Ovary (tissue), 3 donors: Measurements from ENCODE around the gene PLA1A.

ENCODE experiments used
- POLR2A ChIP-seq: fragments of 450-650 bp; IDR thresholded peaks from one replicate; pipeline ENCODE4 v1.6.1; 2017; ENCODE audit warnings: antibody characterized with exemption, mild to moderate bottlenecking, moderate library complexity
- TF ChIP-seq, protein P1 (sequence below), 3 donors: fragments of 450-650 bp in 2 of 3; fragments of 200-600 bp in 1 of 3; IDR thresholded peaks; one replicate each; pipeline versions ENCODE4 v1.5.1 to v1.8.0; 2016 to 2022; ENCODE audit warnings: antibody characterized with exemption in 3 of 3, mild to moderate bottlenecking in 1 of 3
- donor health status: DM: no; HTN: no; CAD: no.

- no peak for TF ChIP-seq POLR2A
- TF ChIP-seq, protein P1, sequence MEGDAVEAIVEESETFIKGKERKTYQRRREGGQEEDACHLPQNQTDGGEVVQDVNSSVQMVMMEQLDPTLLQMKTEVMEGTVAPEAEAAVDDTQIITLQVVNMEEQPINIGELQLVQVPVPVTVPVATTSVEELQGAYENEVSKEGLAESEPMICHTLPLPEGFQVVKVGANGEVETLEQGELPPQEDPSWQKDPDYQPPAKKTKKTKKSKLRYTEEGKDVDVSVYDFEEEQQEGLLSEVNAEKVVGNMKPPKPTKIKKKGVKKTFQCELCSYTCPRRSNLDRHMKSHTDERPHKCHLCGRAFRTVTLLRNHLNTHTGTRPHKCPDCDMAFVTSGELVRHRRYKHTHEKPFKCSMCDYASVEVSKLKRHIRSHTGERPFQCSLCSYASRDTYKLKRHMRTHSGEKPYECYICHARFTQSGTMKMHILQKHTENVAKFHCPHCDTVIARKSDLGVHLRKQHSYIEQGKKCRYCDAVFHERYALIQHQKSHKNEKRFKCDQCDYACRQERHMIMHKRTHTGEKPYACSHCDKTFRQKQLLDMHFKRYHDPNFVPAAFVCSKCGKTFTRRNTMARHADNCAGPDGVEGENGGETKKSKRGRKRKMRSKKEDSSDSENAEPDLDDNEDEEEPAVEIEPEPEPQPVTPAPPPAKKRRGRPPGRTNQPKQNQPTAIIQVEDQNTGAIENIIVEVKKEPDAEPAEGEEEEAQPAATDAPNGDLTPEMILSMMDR (IDR thresholded peaks at IDR 0.05), result no peak
These were observed 33.8 kb downstream of the PLA1A start for GRCh38 chr3:119631516-119631915.
